GM19025 (cell line): ENCODE results near the gene NUP214.
"Not testable (repeated sequence)": the region's sequence is repeated elsewhere in the genome, so short reads cannot be mapped to it uniquely, and the experiment has no call there.

Experiments used
- ATAC-seq: cut with Tn5 transposase; IDR thresholded peaks from one replicate; pipeline ENCODE4 v1.9.1; 2021; ENCODE audit warnings: mild to moderate bottlenecking, low read depth, moderate library complexity; ENCODE audit not compliant: unreplicated experiment

The NUP214 gene

GRCh38 chr9:131096269-131097125 is 28.9 kb upstream of the NUP214 start, which contains the start of gene AIF1L:
AIF1L (plus strand) TSS chr9:131096531; CDS start chr9:131096630, 99 bp downstream.
- ATAC-seq = no peak

- no peak for ATAC-seq
Observed at GRCh38 chr9:131097126-131097947, 28.0 kb upstream of the NUP214 start.

- ATAC-seq = no peak
Observed at GRCh38 chr9:131097948-131098278, 27.5 kb upstream of the NUP214 start.

- ATAC-seq = no peak
Observed at GRCh38 chr9:131098391-131099101, 26.8 kb upstream of the NUP214 start.

- ATAC-seq = no peak
Observed at GRCh38 chr9:131099102-131099606, 26.2 kb upstream of the NUP214 start.

GRCh38 chr9:131099845-131100244 is 25.5 kb upstream of the NUP214 start:
- not testable (repeated sequence) for ATAC-seq

- no peak for ATAC-seq
Observed at GRCh38 chr9:131100445-131100844, 24.9 kb upstream of the NUP214 start.

- no peak for ATAC-seq
Observed at GRCh38 chr9:131101207-131101964, 24.0 kb upstream of the NUP214 start.

- ATAC-seq = no peak
Observed at GRCh38 chr9:131103024-131103423, 22.4 kb upstream of the NUP214 start.

GRCh38 chr9:131103535-131103934 is 21.9 kb upstream of the NUP214 start:
- ATAC-seq = no peak

- no peak for ATAC-seq
Observed at GRCh38 chr9:131104016-131104740, 21.2 kb upstream of the NUP214 start.

- no peak for ATAC-seq
Observed at GRCh38 chr9:131105952-131106351, 19.4 kb upstream of the NUP214 start.

- ATAC-seq = no peak
Observed at GRCh38 chr9:131107760-131108159, 17.6 kb upstream of the NUP214 start.

GRCh38 chr9:131111186-131111853 is 14.1 kb upstream of the NUP214 start:
- no peak for ATAC-seq

GRCh38 chr9:131111854-131112311 is 13.5 kb upstream of the NUP214 start:
- ATAC-seq = no peak

- ATAC-seq = no peak
Observed at GRCh38 chr9:131112374-131113154, 12.8 kb upstream of the NUP214 start.

GRCh38 chr9:131113655-131114054 is 11.7 kb upstream of the NUP214 start:
- ATAC-seq = no peak

- ATAC-seq = no peak
Observed at GRCh38 chr9:131114084-131114535, 11.3 kb upstream of the NUP214 start.
